ENCODE results near the gene TBCB. TPM values are rescaled to one million over a fixed set of nuclear protein-coding genes. Genes with fewer than 3 reads are reported as not detected.
A peak's percentile ranks its signal among the peaks of the same experiment; 100 is the strongest.
"Not testable (repeated sequence)": the region's sequence is repeated elsewhere in the genome, so short reads cannot be mapped to it uniquely, and the experiment has no call there.

Gene TBCB
- 10 to 100 TPM; 86.2 to 86.8 TPM for total RNA-seq

- Mint-ChIP-seq H3K27ac (peak within 1 kb of the TSS; percentile 98), H3K27me3 (ENCODE audit: low read depth) (no peaks in the 10 kb centered on the region), H3K4me3 (peak within 1 kb of the TSS; percentile 97 to 98), H3K9me3 (no peaks in the 10 kb centered on the region), H3K36me3 (ENCODE audit: insufficient read depth in 2 of 2) (peaks cover 9 to 19% of the 10 kb centered on the region in 2 donors), H3K4me1 (ENCODE audit: low read depth) (peaks cover 39% of the 10 kb centered on the region)
- DNase-seq (peak in 1 of 2 donors; percentile 87), ATAC-seq (replicated peaks in 1 of 2) (peak; percentile 63 to 66)
Observed at GRCh38 chr19:36115453-36116343, at the start of gene TBCB. Gene TBCB, plus strand, starts transcription at chr19:36115468. Its CDS starts 93 bp downstream, at chr19:36115561.

- H3K4me3 Mint-ChIP-seq = no peak overlapping the region
- ATAC-seq (replicated peaks in 1 of 2) = no peak
- no peak for DNase-seq
- H3K9me3 Mint-ChIP-seq = no peaks in the 10 kb centered on the region
- no peaks in the 10 kb centered on the region for H3K27me3 Mint-ChIP-seq (ENCODE audit: low read depth)
- H3K4me1 Mint-ChIP-seq (ENCODE audit: low read depth) = no peaks in the 10 kb centered on the region
- H3K36me3 Mint-ChIP-seq (ENCODE audit: insufficient read depth in 2 of 2) = peaks cover 1 to 22% of the 10 kb centered on the region in 2 donors
- H3K27ac Mint-ChIP-seq = no peak overlapping the region
Observed at GRCh38 chr19:36067681-36068080, 47.6 kb upstream of the TBCB start.

GRCh38 chr19:36068810-36069499, 46.3 kb upstream of the TBCB start:
- DNase-seq; H3K27ac Mint-ChIP-seq; H3K4me3 Mint-ChIP-seq; H3K27me3 Mint-ChIP-seq (ENCODE audit: low read depth); H3K4me1 Mint-ChIP-seq (ENCODE audit: low read depth); ATAC-seq (replicated peaks in 1 of 2); H3K9me3 Mint-ChIP-seq: not testable (repeated sequence)
- peaks cover 1 to 25% of the 10 kb centered on the region in 2 donors for H3K36me3 Mint-ChIP-seq (ENCODE audit: insufficient read depth in 2 of 2)

GRCh38 chr19:36072081-36072480, 43.2 kb upstream of the TBCB start:
- H3K27ac Mint-ChIP-seq = no peak overlapping the region
- DNase-seq (no peak), ATAC-seq (replicated peaks in 1 of 2) (no peak)
- peaks cover 0 to 32% of the 10 kb centered on the region in 2 donors for H3K36me3 Mint-ChIP-seq (ENCODE audit: insufficient read depth in 2 of 2)
- H3K4me3 Mint-ChIP-seq = no peak overlapping the region
- H3K9me3 Mint-ChIP-seq = no peaks in the 10 kb centered on the region
- no peaks in the 10 kb centered on the region for H3K27me3 Mint-ChIP-seq (ENCODE audit: low read depth)
- no peaks in the 10 kb centered on the region for H3K4me1 Mint-ChIP-seq (ENCODE audit: low read depth)

GRCh38 chr19:36073121-36073876, 42.0 kb upstream of the TBCB start:
- H3K9me3 Mint-ChIP-seq = no peaks in the 10 kb centered on the region
- H3K4me3 Mint-ChIP-seq = no peak overlapping the region
- no peaks in the 10 kb centered on the region for H3K27me3 Mint-ChIP-seq (ENCODE audit: low read depth)
- DNase-seq = no peak
- no peak for ATAC-seq (replicated peaks in 1 of 2)
- H3K4me1 Mint-ChIP-seq (ENCODE audit: low read depth) = no peaks in the 10 kb centered on the region
- H3K27ac Mint-ChIP-seq = no peak overlapping the region
- H3K36me3 Mint-ChIP-seq (ENCODE audit: insufficient read depth in 2 of 2) = peaks cover 2 to 33% of the 10 kb centered on the region in 2 donors

GRCh38 chr19:36079389-36079945, 35.8 kb upstream of the TBCB start:
- Mint-ChIP-seq H3K36me3 (ENCODE audit: insufficient read depth in 2 of 2) (peaks cover 7 to 51% of the 10 kb centered on the region in 2 donors), H3K27ac (no peak overlapping the region)

GRCh38 chr19:36081385-36081784, 33.9 kb upstream of the TBCB start:
- H3K36me3 Mint-ChIP-seq (ENCODE audit: insufficient read depth in 2 of 2) = peaks cover 7 to 43% of the 10 kb centered on the region in 2 donors
- no peak overlapping the region for H3K4me3 Mint-ChIP-seq
- ATAC-seq (replicated peaks in 1 of 2) (no peak), DNase-seq (no peak)
- H3K9me3 Mint-ChIP-seq = no peaks in the 10 kb centered on the region
- H3K27ac Mint-ChIP-seq = no peak overlapping the region
- no peaks in the 10 kb centered on the region for H3K4me1 Mint-ChIP-seq (ENCODE audit: low read depth)
- H3K27me3 Mint-ChIP-seq (ENCODE audit: low read depth) = no peaks in the 10 kb centered on the region

More at GRCh38 chr19:36079389-36079945, 35.8 kb upstream of the TBCB start:
- Mint-ChIP-seq H3K9me3 (no peaks in the 10 kb centered on the region), H3K4me1 (ENCODE audit: low read depth) (no peaks in the 10 kb centered on the region), H3K4me3 (no peak overlapping the region), H3K27me3 (ENCODE audit: low read depth) (no peaks in the 10 kb centered on the region)
- DNase-seq (no peak), ATAC-seq (replicated peaks in 1 of 2) (no peak)

GRCh38 chr19:36081894-36082293, 33.4 kb upstream of the TBCB start:
- ATAC-seq (replicated peaks in 1 of 2) = no peak
- Mint-ChIP-seq H3K27me3 (ENCODE audit: low read depth) (no peaks in the 10 kb centered on the region), H3K27ac (no peak overlapping the region), H3K4me1 (ENCODE audit: low read depth) (no peaks in the 10 kb centered on the region), H3K9me3 (no peaks in the 10 kb centered on the region), H3K36me3 (ENCODE audit: insufficient read depth in 2 of 2) (peaks cover 7 to 43% of the 10 kb centered on the region in 2 donors), H3K4me3 (no peak overlapping the region)
- DNase-seq = no peak

GRCh38 chr19:36082916-36083315, 32.4 kb upstream of the TBCB start:
- no peaks in the 10 kb centered on the region for H3K4me1 Mint-ChIP-seq (ENCODE audit: low read depth)
- H3K9me3 Mint-ChIP-seq = no peaks in the 10 kb centered on the region
- H3K36me3 Mint-ChIP-seq (ENCODE audit: insufficient read depth in 2 of 2) = peaks cover 5 to 37% of the 10 kb centered on the region in 2 donors
- H3K27ac Mint-ChIP-seq = no peak overlapping the region
- no peak for DNase-seq
- no peak overlapping the region for H3K4me3 Mint-ChIP-seq
- no peak for ATAC-seq (replicated peaks in 1 of 2)
- H3K27me3 Mint-ChIP-seq (ENCODE audit: low read depth) = no peaks in the 10 kb centered on the region

GRCh38 chr19:36084231-36085009, 30.8 kb upstream of the TBCB start:
- ATAC-seq (replicated peaks in 1 of 2) = no peak
- no peaks in the 10 kb centered on the region for H3K9me3 Mint-ChIP-seq
- no peak overlapping the region for H3K4me3 Mint-ChIP-seq
- H3K36me3 Mint-ChIP-seq (ENCODE audit: insufficient read depth in 2 of 2) = peaks cover 5 to 34% of the 10 kb centered on the region in 2 donors
- no peaks in the 10 kb centered on the region for H3K27me3 Mint-ChIP-seq (ENCODE audit: low read depth)
- H3K4me1 Mint-ChIP-seq (ENCODE audit: low read depth) = no peaks in the 10 kb centered on the region
- no peak for DNase-seq
- H3K27ac Mint-ChIP-seq = no peak overlapping the region

- Mint-ChIP-seq H3K27me3 (ENCODE audit: low read depth) (no peaks in the 10 kb centered on the region), H3K4me3 (no peak overlapping the region), H3K36me3 (ENCODE audit: insufficient read depth in 2 of 2) (peaks cover 3 to 24% of the 10 kb centered on the region in 2 donors), H3K27ac (no peak overlapping the region), H3K4me1 (ENCODE audit: low read depth) (no peaks in the 10 kb centered on the region), H3K9me3 (no peaks in the 10 kb centered on the region)
- DNase-seq (no peak), ATAC-seq (replicated peaks in 1 of 2) (no peak)
Observed at GRCh38 chr19:36086326-36086725, 28.9 kb upstream of the TBCB start.

GRCh38 chr19:36089847-36090246, 25.4 kb upstream of the TBCB start:
- Mint-ChIP-seq H3K4me1 (ENCODE audit: low read depth) (peaks cover 17% of the 10 kb centered on the region), H3K4me3 (no peak overlapping the region), H3K9me3 (no peaks in the 10 kb centered on the region), H3K27ac (no peak overlapping the region), H3K36me3 (ENCODE audit: insufficient read depth in 2 of 2) (peaks cover 8 to 11% of the 10 kb centered on the region in 2 donors), H3K27me3 (ENCODE audit: low read depth) (no peaks in the 10 kb centered on the region)
- ATAC-seq (replicated peaks in 1 of 2) = no peak
- DNase-seq = no peak
